NCI-H128 (cell line): ENCODE data around the gene RGS18.
"Not testable (repeated sequence)": the region's sequence is repeated elsewhere in the genome, so short reads cannot be mapped to it uniquely, and the experiment has no call there.

ENCODE experiments used
- DNase-seq: peaks from one replicate; lab custom pipeline; 2025; ENCODE audit not compliant: unreplicated experiment; lab: John Stamatoyannopoulos, UW

Gene RGS18

DNA sequence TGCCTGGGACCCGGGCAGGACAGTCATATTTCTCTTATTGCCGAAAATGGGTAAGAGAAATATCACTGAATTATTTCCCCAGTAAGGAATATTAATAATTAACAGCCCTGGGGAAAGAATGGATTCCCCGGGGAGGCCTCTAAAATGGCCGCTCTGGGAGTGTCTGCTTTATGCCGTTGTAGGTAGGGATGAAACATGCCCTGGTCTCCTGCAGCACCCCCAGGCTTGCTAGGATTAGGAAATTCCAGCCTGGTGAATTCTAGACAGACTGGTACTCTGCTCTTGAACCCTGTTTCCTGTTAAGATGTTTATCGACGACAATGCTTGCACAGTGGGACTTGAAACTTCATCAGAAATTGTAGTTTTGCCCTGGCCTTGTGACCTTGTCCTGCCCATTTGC is 6.7 kb downstream of the RGS18 start:
- not testable (repeated sequence) for DNase-seq

DNA sequence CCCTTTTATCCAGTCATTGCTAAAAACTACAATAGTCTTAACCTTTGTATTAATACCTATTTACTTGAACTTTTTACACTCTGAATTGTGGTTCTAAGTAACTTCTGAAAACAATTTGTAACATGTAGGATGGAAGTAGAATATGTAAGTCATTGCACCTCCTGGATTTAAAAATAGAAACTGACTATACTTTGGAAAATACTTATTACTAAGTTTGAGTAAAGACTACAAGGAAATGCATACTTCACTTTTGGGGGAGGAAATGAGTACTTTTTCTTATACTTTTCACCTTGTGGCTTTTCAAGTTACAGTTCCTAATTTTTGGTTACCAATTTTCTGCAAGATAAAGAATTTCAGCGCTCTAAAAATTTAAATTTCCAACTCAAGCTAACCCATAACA is 8.7 kb downstream of the RGS18 start:
- DNase-seq: no peak

GRCh38 chr1:192167911-192168700 is 9.8 kb downstream of the RGS18 start:
- no peak for DNase-seq

GRCh38 chr1:192168964-192169363 is 10.7 kb downstream of the RGS18 start:
- DNase-seq: no peak

- no peak for DNase-seq
Observed at GRCh38 chr1:192170196-192170984, 12.1 kb downstream of the RGS18 start.

DNA sequence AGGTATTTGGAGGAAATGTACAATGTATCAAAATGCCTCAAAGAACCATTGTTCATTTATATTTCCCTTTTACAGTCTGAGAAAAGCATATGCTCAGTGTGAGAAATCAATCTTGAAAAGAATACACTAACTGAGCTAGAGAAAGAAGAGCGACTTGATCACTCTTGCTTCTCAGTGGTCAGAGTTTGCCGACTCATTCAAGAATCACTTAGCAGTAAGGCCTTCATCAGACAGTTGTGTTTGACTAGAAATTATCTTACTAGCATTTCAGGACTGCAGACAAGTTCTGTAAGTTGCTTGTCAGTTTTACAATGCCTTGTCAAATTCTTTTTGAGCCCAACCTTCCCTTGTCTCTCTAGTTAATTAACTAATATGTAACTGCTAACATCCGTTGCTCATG is 12.9 kb downstream of the RGS18 start:
- no peak for DNase-seq

DNA sequence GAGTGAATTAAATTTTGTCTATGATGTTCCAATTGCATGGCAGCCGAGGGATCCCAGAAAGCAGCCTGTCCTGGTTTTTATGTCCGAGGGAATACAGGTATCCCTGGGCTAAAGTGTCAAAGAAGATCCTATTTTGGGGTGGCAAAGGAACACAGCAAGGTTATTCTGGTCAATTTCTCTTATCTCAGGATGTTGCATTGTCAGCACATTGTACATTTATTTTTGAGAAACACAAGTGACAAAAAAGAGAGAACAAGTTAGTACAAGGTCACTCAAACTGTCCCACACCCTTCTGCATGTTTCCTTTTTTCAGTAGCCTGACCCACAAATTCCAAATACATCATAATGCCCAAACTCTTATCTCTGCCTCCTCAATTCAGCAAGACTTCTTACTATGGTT is 17.7 kb downstream of the RGS18 start:
- no peak for DNase-seq

GRCh38 chr1:192183788-192184187 is 25.5 kb downstream of the RGS18 start:
- no peak for DNase-seq

DNA sequence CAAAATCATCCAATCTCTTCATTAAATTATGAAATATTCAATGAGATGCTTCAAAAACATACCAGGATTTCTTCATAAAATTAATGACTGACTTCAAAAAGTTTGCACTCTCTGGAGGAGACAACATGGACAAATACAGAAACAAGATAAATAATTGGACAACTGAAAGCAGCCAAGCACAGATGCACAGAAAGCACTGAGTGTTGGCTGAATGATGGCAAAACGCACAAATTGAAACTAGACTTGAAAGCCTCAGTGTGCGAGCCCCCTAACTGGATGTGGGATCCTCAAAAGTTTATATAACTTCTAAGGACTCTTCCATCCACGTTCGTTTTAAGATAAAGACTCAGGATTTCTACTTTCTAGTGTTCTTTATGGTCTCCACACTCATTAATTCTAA is 27.9 kb downstream of the RGS18 start:
- no peak for DNase-seq

DNA sequence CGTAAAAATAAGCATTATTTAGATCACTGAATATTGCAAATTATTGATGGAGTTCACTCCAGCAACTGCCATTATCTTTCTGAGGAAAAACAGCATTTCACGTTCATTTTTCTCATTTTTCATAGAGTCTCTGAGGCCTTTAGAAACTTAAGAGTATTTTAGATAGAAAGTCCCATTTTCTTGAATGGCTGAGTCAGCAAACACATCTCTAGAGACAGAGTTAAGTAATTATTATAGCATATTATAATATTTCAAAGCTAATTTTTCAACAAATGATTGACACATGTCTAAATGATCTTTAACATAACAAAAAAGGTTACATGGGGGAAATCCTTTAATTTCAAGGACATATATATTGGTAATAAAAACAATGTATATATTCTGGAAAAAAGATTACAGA is 31.8 kb downstream of the RGS18 start:
- no peak for DNase-seq

- no peak for DNase-seq
Observed at GRCh38 chr1:192201303-192201702, 43.0 kb downstream of the RGS18 start.

DNA sequence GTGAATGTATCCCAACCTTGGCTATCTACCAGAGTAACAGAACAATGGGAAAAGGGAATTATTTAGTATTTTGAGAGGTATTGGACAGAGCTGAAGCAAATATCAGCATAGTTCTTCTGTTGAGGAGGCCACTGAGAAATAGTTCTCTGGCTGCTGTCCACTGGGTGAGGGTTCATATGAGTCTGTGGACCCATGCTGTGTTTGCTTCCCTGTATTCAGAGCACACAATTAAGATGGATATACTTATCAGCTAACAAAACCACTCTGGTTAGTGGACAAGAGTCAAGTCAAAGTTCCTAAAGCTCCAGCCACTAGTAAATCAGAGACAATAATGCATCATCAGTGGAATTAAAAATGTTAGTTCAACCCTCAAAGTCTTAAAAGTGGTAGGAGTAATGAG is 66.1 kb downstream of the RGS18 start:
- no peak for DNase-seq

DNA sequence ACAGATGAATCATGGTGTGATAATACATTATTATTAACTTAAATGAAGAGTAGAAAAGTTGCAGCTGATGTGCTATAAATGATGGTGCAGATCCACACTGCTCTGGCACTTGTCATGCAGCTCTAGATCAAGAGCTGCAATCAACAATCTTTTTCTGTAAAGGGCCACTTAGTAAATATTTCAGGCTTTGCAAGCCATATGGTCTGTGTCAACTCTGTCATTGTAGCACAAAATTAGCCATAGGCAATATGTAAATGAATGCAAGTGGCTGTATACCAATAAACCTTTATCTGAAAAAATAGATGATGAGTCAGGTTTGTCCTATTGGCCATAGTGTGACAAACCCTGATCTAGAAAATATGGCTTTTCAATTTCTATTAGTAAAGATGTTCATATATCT is 66.6 kb downstream of the RGS18 start:
- DNase-seq: no peak

DNA sequence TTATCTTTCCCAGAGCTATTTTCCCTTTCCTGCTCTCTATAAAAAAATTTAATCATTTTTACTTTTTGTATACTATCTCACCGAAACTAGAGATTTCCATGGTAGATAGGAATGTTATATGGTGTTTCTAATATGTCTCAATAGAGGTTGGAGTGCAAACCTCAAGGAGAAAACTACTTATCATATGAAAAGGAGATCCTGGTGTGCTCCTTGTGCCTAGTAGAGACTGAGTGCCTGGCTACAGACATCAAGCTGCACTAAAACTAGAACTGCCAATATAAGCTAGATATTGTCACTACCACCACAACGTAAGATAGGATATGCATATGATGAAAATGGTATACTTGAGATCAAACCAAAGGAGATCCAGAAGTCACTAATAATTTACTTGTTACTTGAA is 67.0 kb downstream of the RGS18 start:
- no peak for DNase-seq

- DNase-seq: no peak
Observed at GRCh38 chr1:192225703-192226102, 67.4 kb downstream of the RGS18 start.

GRCh38 chr1:192227330-192227729 is 69.1 kb downstream of the RGS18 start:
- no peak for DNase-seq

GRCh38 chr1:192227980-192228379 is 69.7 kb downstream of the RGS18 start:
- not testable (repeated sequence) for DNase-seq

- no peak for DNase-seq
Observed at GRCh38 chr1:192232817-192233417, 74.7 kb downstream of the RGS18 start.

DNA sequence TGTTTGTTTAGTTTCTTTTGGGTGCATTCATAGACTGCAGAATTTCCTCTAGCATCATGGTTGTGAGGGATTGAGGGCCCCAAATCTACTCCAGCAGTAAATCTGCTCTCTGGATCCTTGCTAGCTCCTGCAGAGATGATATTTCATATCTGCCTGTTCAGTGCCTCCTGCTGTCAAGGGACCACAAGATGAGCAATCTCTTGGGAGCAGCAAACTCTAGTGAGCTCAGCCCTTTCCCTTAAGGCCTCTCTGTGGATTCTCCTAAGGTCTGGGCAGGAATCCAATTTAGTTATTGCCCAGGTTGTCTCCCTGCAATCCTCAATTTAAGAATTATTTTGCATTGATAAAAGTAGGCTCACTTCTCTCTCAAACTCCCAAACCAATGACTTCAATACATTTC is 76.9 kb downstream of the RGS18 start:
- no peak for DNase-seq
